ENCODE data around the gene ASCC3. TPM values are rescaled to one million over a fixed set of nuclear protein-coding genes. Genes with fewer than 3 reads are reported as not detected.

The ASCC3 gene
- polyA plus RNA-seq, 1 experiment, result 56.0 TPM

- H3K27me3 ChIP-seq (ENCODE audit: control insufficient read depth, insufficient read depth, low read length), result no peaks in the 10 kb centered on the region
- no peak overlapping the region for H3K4me3 ChIP-seq (ENCODE audit: low read depth, low read length)
- CTCF ChIA-PET, result no interaction called here
- no peaks in the 10 kb centered on the region for H3K9me3 ChIP-seq (ENCODE audit: control insufficient read depth, insufficient read depth, low read length)
- POLR2A ChIA-PET, result no interaction called here
- no peak for DNase-seq (ENCODE audit: low read depth, low spot score)
- no peak for TF ChIP-seq CTCF (IDR thresholded peaks at IDR 0.05; ENCODE audit: low read depth, low read length)
- no peak overlapping the region for H3K27ac ChIP-seq (ENCODE audit: low read depth, low read length)
These were observed 29.3 kb downstream of the ASCC3 start for GRCh38 chr6:100851819-100852218.

GRCh38 chr6:100850174-100850573 is 31.0 kb downstream of the ASCC3 start:
- no peaks in the 10 kb centered on the region for H3K9me3 ChIP-seq (ENCODE audit: control insufficient read depth, insufficient read depth, low read length)
- DNase-seq (ENCODE audit: low read depth, low spot score), result no peak
- H3K4me3 ChIP-seq (ENCODE audit: low read depth, low read length), result no peak overlapping the region
- POLR2A ChIA-PET, result no interaction called here
- no peak overlapping the region for H3K27ac ChIP-seq (ENCODE audit: low read depth, low read length)
- CTCF ChIA-PET, result no interaction called here
- no peaks in the 10 kb centered on the region for H3K27me3 ChIP-seq (ENCODE audit: control insufficient read depth, insufficient read depth, low read length)
- TF ChIP-seq CTCF (IDR thresholded peaks at IDR 0.05; ENCODE audit: low read depth, low read length), result no peak

- no peak for DNase-seq (ENCODE audit: low read depth, low spot score)
- no peak overlapping the region for H3K4me3 ChIP-seq (ENCODE audit: low read depth, low read length)
- TF ChIP-seq CTCF (IDR thresholded peaks at IDR 0.05; ENCODE audit: low read depth, low read length), result no peak
- ChIA-PET CTCF (no interaction called here), POLR2A (no interaction called here)
- no peak overlapping the region for H3K27ac ChIP-seq (ENCODE audit: low read depth, low read length)
- no peaks in the 10 kb centered on the region for H3K9me3 ChIP-seq (ENCODE audit: control insufficient read depth, insufficient read depth, low read length)
- no peaks in the 10 kb centered on the region for H3K27me3 ChIP-seq (ENCODE audit: control insufficient read depth, insufficient read depth, low read length)
These were observed 34.9 kb downstream of the ASCC3 start for GRCh38 chr6:100846276-100846675.

GRCh38 chr6:100845676-100846075 is 35.5 kb downstream of the ASCC3 start:
- Histone ChIP-seq H3K27me3 (ENCODE audit: control insufficient read depth, insufficient read depth, low read length) (no peaks in the 10 kb centered on the region), H3K4me3 (ENCODE audit: low read depth, low read length) (no peak overlapping the region), H3K27ac (ENCODE audit: low read depth, low read length) (no peak overlapping the region), H3K9me3 (ENCODE audit: control insufficient read depth, insufficient read depth, low read length) (no peaks in the 10 kb centered on the region)
- POLR2A ChIA-PET, result no interaction called here
- DNase-seq (ENCODE audit: low read depth, low spot score), result no peak
- CTCF ChIA-PET, result no interaction called here
- no peak for TF ChIP-seq CTCF (IDR thresholded peaks at IDR 0.05; ENCODE audit: low read depth, low read length)

GRCh38 chr6:100839419-100839818 is 41.7 kb downstream of the ASCC3 start:
- no peak overlapping the region for H3K4me3 ChIP-seq (ENCODE audit: low read depth, low read length)
- no peaks in the 10 kb centered on the region for H3K27me3 ChIP-seq (ENCODE audit: control insufficient read depth, insufficient read depth, low read length)
- CTCF ChIA-PET, result no interaction called here
- POLR2A ChIA-PET, result no interaction called here
- TF ChIP-seq CTCF (IDR thresholded peaks at IDR 0.05; ENCODE audit: low read depth, low read length), result no peak
- no peak overlapping the region for H3K27ac ChIP-seq (ENCODE audit: low read depth, low read length)
- DNase-seq (ENCODE audit: low read depth, low spot score), result no peak
- no peaks in the 10 kb centered on the region for H3K9me3 ChIP-seq (ENCODE audit: control insufficient read depth, insufficient read depth, low read length)
